T-helper 9 cell (primary cell): Measurements from ENCODE around the gene PDZD2.
"Not testable (repeated sequence)": the region's sequence is repeated elsewhere in the genome, so short reads cannot be mapped to it uniquely, and the experiment has no call there.

Experiments used
- DNase-seq: peaks from one replicate; pipeline ENCODE4 v3.0.0-alpha.2; 2020

The PDZD2 gene

DNA sequence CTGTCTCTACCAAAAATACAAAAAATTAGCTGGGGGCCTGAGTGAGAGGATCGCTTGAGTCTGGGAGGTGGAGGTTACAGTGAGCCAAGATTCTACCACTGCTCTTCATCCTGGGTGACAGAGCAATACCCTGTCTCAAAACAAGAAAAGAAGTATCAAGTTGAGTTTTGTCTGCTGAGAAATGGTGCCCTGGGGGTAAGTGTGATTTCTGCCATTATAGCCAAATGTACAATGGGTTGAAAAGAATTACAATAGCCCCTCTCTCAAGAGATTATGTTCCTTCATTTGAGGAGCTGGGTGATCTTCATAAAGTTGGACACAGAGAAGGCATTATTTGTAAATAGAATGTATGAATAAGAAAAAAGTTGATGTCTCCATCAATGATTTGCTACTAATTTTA lies 345.8 kb downstream of the PDZD2 start:
- DNase-seq = no peak

DNA sequence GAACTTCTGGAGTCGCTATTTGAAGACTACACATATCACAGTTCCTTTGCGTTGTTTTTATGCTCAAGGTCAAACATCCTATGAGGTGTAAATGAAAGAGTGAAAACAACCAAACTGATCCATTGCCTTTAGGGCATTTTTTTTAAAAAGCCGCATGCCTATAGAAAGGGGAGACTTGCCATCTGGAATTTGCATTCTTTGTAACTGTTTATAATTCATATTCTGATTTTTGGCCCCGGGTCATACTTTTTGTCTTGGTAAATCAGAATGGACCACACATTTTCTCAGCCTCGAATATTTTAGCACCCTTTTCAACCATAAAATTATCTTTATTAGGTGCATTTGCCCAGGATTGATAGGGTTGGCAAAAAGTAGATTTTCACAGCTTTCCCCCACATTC lies 347.2 kb downstream of the PDZD2 start:
- DNase-seq = no peak

DNA sequence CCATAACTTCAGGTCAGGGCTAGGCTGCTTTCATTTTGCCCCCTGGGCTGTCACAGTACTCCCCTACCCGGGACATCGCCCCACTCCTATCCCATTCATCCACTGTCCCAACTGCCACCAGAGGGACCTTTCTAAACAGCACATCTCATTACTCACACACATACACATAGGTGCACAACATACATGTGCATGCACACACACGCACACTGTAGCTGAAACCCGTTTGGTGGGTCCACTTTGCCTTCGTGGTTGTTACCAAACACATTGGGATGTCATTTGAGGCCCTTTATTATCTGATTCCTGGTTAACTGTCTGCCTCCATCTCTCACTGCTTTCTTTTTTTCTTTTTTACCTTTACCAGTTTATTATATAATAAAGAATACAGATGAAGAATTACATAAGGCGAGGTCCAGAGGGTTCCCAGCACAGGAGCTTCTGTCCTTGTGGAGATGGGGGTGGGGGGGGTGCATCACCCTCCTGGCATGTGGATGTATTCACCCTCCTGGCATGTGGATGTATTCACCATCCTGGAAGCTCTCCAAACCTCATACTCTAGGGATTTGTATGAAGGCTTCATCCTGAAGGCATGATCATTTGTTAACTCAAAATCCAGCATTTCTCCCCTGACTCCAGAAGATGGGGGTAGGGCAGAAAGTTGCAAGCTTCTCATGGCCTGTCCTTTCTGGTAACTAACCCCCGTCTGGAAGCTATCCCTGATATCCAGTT lies 349.2 kb downstream of the PDZD2 start:
- DNase-seq = no peak

DNA sequence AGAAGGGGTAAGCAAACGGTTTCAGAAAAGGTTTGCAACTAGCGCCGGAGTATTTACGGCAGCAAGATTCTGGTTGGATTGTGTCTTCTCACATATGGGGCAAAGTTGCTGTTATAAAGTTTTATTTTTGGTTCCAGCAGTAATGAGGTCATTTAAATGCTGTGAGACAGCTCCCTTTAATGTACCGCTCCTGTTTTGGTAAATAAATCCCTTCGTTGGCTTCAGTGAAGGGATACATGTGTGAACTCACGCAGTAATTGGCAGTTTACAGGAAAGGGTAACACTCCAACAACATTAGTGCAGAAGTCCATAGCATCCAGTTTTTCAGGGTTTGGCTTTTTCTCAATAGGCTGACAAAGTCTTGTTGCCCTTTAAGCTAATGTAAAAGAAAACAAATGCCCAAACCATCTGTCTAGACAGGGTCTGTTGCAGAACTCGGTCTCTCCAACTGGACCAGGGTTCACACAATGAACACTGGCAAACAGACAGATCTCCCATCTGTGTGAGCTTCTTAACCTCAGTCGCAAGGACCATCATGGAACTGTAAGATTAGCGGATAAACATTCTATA lies 351.2 kb downstream of the PDZD2 start:
- DNase-seq = no peak

DNA sequence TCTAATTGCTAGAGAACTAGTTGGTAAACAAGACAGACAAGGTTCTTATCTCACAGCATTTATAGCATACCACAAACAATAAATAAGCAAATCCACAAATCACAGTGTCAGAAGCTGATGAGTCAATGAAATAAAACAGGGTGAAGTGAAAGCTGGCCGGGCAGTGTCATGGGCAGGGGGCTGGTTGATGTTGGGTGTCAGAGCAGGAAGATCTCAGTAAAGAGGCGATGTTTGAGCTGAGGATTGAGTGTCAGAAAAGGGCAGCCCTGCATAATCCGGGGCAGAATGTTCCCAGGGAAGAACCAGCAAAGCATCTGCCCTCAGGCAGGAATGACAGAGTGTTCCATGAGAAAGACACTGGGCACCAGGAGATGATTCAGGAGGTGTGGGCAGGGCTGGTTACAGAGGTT lies 351.8 kb downstream of the PDZD2 start:
- no peak for DNase-seq

DNA sequence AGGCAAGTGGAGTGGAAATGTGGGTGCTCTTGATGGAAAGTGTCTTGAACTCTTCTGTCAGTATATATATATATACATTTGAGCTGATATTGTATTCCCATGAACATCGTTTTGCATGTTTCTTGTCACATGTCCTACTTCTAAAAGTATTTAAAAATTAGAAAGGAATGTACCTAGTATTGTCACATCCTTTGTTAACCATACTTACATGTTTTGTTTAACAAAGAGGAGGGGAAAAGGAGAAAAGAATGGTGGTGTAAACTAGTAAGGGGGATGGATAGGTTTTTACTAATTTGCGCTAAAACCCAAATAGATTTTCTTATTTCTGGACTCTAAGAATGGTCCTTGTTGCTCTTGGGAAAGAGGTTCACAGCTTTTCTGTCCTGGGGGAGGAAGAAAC lies 353.4 kb downstream of the PDZD2 start:
- no peak for DNase-seq

DNA sequence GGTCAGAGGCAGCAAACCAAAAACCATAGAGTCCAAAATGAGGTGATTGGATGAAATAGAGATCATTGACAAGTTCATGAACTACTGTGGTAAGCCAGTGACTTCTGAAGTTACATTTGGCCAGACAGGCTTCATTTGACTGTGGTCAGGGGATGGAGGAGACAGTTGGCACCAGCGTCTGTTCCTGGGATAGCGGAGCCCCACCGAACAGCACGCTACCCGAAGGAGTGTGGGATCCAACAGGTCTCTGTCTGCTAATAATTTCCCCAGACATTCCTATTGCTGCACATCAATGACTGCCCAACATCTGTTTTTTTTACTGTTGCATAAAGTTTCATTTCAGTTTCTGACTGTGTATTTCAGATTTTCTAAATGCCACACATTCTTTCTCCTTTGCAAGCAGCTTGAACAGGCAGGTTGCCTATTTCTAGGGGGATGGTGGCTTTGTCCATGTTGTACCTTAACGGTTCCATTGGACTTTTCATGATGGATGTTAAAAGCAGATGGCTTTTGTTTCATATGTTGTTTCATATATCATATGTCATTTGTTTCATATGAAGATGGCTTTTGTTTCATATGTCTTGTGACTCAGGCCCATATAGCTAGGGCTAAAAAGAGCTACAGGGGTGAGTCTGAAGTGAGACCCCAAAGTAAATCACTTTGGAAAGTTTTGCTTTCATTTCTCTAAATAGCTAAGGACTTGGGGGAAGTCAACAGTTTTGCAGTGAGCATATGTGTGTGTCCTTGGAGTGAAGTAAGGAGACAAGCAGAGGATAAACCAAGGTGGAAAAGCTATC lies 354.4 kb downstream of the PDZD2 start:
- DNase-seq = no peak

DNA sequence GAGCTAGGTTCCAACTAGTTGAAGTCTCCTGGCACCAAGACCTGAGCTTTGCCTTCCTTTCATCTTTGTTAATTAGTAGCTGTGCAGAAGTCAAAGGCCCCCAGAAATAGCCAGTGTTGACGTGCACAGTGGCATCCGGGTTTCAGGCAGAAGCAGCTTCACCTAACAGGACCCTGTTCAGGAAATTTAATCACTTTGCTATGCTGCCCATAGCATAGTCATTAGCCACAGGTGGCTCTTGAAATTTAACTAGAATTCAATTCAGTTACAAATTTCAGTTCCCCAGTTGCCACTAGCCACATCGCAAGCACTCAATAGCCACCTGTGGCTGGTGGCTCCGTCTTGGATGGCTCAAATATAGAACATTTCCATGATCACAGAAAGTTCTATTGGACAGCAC lies 356.1 kb downstream of the PDZD2 start:
- no peak for DNase-seq

DNA sequence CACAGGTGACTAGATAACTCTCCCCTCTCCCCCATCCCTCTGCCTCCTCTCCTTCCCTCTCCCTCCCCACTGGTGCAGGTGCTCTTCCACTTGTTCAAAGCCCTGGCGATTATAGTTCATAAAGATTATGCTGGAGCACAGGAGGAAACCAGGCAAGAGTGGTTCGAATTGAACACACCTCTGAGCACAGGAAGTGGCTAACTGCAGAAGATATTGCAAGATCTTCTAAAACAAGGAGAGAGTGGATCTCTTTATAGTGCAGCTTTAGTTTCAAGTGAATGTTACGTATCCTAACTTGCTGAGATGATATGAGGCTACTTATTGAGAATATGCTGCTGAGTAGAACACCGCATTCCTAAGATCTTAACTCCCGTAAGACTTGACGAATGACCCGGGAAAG lies 356.8 kb downstream of the PDZD2 start:
- no peak for DNase-seq

DNA sequence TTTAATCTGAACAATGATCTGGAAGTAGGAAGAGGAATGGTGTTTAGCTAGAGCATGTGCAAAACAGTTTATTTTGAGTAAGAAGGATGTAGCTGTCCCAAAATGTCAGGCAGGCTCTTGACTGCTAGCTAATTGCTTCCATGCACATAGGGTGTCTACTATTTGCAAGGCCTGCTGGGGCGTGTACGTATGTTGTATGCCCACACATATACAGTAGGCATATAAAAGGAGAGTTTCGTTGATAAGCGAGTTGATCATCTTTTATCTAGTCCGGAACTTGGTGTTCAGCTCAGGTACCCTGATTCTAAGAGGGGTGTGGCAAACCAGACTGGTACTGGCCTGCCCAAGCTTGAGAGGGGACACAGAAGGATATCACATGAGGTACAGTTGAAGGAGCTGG lies 358.0 kb downstream of the PDZD2 start:
- DNase-seq = no peak

DNA sequence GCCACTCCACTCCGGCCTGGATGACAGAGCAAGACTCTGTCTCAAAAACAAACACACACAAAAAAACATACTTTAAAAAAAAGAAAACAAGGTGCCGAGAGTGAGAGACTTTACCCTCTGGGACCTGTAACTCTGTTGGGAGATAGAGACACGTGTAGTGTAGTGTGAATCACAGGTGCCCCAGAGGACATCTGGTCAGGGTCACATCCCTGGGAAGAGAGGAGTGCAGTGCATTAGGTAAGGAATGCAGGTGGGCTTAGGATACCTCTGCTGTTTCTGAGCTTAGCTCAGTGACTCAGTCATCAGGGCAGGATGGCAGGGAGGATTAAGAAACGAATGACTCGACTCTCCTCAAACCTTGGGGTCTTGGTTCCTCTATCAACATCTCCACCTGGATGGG lies 360.5 kb downstream of the PDZD2 start:
- DNase-seq = no peak

DNA sequence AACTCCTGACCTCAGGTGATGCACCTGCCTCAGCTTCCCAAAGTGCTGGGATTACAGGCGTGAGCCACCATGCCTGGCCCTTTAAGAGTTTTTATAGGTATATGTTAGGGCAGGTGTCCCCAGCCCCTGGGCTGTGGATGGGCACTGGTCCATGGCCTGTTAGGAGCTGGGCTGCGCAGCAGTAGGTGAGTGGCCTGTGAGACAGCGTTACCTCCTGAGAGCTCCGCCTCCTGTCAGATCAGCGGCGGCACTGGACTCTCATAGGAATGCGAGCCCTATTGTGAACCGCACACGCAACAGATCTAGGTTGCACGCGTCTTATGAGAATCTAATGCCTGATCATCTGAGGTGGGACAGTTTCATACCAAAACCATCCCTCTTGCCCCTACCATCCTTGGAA lies 361.8 kb downstream of the PDZD2 start:
- DNase-seq = no peak

DNA sequence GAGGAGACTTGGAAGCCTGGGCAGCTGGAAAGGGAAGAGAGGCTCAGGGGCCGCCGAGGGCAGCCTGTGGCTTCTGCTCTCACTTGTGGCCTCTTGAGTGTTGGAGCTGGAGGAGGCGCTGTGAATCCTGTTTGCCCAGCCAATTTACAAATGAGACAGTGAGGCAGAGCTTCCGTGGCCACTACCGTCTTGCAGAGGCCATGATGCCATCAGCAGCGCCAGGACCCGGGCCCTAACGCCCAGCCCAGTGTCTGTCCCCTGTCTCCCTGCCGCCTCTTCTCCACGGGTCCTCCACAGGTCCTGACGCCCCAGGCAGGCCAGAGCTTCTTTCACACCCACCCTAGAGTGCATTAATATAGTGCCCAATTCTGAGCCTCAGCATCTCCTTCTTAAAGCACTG lies 362.4 kb downstream of the PDZD2 start:
- no peak for DNase-seq

DNA sequence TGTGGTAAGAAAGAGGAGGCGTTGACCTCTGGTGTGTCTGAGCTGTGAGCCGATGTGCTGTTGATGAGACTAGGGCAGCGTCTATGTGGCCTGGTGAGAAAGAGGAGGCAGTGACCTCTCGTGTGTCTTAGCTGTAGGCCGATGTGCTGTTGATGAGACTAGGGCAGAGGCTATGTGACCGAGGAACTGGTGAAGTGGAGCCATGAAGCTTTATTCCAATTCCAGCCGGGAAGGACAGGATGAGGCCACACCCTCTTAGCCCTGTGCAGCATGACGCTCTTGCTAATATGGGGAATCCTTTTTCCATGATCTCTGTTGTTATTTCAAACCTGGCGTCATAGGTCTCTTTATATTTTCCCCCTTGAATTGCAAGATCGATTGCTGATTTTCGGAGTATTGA lies 362.8 kb downstream of the PDZD2 start:
- DNase-seq = no peak

DNA sequence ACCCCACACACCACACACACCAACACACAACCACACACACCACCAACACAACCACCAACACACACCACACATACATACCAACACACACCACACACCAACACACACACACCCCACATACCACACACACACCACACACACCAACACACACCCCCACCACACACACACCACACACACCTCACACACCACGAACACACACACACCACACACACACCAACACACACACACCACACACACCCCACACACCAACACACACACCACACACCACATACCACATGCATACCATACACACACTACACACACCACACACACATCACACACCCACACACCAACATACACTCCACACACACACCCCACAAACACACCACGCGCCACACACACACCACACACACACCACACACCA lies 363.8 kb downstream of the PDZD2 start:
- no peak for DNase-seq

DNA sequence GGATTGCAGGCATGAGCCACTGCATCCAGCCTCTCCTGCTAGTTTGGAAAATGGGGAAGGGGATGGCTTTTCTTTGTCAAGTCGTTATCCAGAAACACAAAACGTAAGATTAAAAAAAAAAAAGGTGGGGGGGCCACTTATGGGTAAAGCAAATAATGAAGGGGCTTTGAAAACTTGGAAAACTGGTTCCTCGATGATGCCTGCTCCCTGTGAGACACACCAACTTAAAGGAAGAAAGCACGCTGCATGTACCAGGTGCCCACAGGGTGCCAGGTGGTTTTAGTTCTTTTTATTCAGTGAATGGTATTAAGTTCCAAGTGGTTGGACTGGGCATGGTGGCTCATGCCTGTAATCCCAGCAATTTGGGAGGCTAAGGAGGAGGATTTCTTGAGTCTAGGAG lies 365.1 kb downstream of the PDZD2 start:
- no peak for DNase-seq

DNA sequence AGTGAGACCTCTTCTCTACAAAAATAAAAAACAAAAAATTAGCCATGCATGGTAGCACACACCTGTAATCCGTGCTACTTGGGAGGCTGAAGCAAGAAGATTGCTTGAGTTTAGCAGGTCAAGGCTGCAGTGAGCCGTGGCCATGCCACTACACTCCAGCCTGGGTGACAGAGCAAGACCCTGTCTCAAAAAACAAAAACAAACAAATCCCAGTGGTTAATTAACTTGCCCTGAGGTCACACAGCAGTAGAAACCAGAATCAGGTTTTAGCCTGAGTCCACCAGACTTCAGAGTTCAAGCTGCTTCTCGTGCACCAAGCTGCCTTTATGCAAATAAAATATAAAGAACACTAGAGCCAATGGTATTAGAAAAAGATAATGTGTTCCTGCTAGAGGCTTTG lies 365.5 kb downstream of the PDZD2 start:
- DNase-seq = no peak

DNA sequence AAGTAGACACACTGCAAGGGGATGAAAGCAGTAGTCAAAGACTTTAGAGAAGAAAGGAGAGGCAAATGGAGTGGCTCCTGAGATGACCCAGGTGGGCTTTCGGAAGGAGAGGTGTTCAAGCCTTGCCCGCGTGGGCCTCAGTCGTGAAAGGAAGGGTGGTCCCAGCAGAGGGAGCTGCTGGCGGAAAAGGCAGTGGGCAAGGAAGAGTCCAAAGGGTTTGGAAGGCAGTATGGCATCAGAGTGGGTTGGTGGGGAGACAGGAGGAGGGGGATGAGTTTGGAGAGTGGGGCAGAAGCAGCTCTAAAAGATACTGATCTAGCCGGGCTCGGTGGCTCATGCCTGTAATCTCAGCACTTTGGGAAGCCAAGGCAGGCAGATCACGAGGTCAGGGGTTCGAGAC lies 369.8 kb downstream of the PDZD2 start:
- DNase-seq = no peak

DNA sequence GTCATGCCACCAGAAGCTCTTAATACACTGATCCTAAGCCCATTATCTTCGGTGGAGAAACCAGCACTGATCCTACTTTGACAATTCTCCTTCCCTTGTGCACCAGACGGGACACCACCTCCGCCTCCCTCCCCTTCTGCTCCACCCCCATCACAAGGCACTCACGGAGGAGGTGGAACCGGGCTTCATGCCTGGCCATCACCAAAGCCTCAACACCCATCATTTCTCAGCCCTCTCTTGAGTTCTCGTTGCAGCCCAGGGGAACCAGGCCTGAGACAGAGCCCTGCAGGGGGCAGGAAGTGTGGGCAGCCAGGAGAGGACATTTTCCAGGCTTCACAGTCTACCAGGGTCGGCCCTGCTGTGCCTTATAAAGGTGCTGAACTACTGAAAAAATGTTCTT lies 374.7 kb downstream of the PDZD2 start:
- no peak for DNase-seq

DNA sequence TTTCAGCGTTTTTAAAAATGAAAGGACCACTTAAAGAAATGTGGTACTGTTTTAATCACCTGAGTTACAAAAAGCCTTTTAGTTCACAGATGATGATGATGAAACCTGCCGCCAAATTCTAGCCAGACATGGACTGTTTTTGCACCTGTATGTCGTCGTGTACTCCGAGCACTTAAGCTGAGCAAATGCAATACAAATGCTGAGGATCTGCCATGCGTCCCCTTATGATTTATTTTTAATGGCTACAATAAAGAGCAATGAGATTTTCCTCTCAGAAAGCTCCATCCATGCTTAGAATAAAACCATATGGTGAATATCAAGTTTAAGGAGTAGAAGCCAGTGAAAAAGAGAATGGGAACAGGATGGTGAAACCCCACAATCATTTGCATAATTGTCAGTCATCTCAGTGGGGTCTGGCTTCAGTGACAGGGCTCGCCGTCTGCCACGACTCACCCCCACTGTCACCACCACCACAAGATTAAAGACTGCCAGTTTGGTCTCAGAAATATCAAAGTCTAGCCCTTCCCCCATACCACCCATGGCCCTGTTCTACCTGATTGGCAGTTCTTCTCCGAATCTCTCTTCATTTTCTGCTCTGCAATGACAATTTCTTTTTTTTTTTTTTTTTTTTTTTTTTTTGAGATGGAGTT lies 375.3 kb downstream of the PDZD2 start:
- DNase-seq = no peak

DNA sequence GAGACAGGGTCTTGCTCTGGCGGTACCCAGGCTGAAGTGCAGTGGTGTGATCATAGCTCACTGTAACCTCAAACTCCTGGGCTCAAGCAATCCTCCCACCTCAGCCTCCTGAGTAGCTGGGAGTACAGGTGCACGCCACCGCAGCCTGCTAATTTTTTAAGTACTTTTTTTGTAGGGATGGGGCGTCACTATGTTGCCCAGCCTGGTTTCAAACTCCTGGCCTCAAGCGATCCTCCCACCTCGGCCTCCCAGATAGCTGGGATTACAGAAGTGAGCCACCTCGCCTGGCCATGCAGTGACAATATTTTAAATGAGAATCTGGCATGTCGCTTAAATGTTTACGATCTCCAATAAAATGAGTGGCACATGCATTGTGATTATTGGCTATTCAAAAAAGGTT lies 376.3 kb downstream of the PDZD2 start:
- DNase-seq = not testable (repeated sequence)

DNA sequence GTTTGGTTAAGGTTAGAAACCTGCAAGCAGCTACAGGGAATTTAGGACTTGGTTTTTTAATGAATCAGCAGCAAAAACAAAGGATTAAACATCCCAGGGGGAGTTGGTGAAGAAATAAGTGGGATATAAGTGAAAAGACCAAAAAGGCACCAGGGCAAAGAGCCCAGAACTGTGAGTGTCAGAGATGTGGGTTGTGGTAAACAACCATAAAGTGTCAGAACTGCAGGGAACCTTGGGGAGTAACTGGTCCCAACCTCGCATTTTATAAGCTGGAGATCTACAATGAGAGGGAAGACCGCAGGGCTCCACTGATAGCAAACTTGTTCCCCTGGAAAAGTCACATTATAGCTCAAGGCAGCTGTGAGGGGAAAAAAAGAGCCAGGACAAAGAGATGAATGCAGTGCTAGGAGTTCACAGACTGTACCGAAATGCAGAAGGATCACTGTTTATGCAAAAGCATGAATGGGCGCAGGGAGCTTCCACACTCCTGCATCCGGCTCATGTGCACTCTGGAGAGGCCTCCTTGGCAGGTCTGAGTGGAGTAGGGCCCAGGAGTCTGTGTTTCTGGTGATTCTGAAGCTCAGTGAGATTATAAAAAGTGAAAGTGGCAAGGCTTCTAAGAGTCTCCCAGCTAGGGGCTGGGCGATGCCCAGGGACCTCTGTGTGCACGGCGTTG lies 378.9 kb downstream of the PDZD2 start:
- no peak for DNase-seq
